WERI-Rb-1 (cell line): ENCODE results near the gene C11orf52.

Source experiments
- DNase-seq: peaks from one replicate; pipeline ENCODE4 v3.0.0-alpha.2; 2020
- H3K27ac ChIP-seq: fragments of 250-450 bp; sonication (Bioruptor Pico); 2 replicates; pipeline ENCODE4 v1.5.1; 2020; ENCODE audit warnings: mild to moderate bottlenecking, moderate library complexity
- H3K27me3 ChIP-seq: fragments of 250-450 bp; sonication (Bioruptor Pico); 2 replicates; pipeline ENCODE4 v1.5.1; 2021; ENCODE audit warnings: mild to moderate bottlenecking, low read depth, moderate library complexity; ENCODE audit not compliant: insufficient read depth, severe bottlenecking
- H3K36me3 ChIP-seq: fragments of 250-450 bp; sonication (Bioruptor Pico); 2 replicates; pipeline ENCODE4 v1.5.1; 2020; ENCODE audit warnings: mild to moderate bottlenecking, moderate library complexity
- H3K4me3 ChIP-seq: 2 replicates; pipeline ENCODE4 v1.5.1; 2011; ENCODE audit warnings: low read depth, mild to moderate bottlenecking, control low read depth, low read length
- H3K9me3 ChIP-seq: fragments of 250-450 bp; sonication (Bioruptor Pico); 2 replicates; pipeline ENCODE4 v1.5.1; 2021; ENCODE audit warnings: mild to moderate bottlenecking, moderate library complexity; ENCODE audit not compliant: severe bottlenecking
- TF ChIP-seq, protein P1 (sequence below): IDR thresholded peaks from 2 replicates; pipeline ENCODE4 v1.5.1; 2011; ENCODE audit warnings: low read depth, mild to moderate bottlenecking, control low read depth, inconsistent platforms, low read length

Gene C11orf52

DNA sequence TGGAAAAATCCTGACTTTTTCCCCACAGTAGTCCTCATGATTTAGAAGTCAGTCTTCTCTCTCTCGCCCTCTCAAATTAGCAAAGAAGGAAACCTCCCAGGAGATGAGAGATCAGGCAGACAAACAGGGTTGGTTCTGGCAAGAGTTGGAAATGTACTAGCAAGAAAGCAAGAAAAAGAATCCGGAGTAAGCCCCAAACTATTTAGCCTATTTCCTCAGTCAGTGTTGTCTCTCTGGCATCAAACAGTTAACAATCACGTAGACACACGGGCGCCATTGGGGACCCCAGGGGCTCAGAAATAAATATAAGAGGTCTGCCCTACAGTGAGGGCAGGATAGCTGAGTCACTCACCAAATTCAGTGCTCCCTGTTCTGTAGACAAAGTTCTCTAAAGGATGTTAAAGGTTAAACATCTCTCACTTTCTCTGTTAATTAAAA, 4.7 kb downstream of the C11orf52 start:
- Histone ChIP-seq H3K27me3 (no peaks in the 10 kb centered on the region), H3K36me3 (no peaks in the 10 kb centered on the region), H3K27ac (peak overlapping the region; percentile 22; the same call in 1 of the 2 replicates), H3K9me3 (no peaks in the 10 kb centered on the region), H3K4me3 (no peak overlapping the region)
- TF ChIP-seq, protein P1, sequence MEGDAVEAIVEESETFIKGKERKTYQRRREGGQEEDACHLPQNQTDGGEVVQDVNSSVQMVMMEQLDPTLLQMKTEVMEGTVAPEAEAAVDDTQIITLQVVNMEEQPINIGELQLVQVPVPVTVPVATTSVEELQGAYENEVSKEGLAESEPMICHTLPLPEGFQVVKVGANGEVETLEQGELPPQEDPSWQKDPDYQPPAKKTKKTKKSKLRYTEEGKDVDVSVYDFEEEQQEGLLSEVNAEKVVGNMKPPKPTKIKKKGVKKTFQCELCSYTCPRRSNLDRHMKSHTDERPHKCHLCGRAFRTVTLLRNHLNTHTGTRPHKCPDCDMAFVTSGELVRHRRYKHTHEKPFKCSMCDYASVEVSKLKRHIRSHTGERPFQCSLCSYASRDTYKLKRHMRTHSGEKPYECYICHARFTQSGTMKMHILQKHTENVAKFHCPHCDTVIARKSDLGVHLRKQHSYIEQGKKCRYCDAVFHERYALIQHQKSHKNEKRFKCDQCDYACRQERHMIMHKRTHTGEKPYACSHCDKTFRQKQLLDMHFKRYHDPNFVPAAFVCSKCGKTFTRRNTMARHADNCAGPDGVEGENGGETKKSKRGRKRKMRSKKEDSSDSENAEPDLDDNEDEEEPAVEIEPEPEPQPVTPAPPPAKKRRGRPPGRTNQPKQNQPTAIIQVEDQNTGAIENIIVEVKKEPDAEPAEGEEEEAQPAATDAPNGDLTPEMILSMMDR: no peak
- DNase-seq: no peak

- Histone ChIP-seq H3K9me3 (no peaks in the 10 kb centered on the region), H3K27ac (no peak overlapping the region), H3K36me3 (no peaks in the 10 kb centered on the region), H3K4me3 (no peak overlapping the region), H3K27me3 (no peaks in the 10 kb centered on the region)
- DNase-seq: no peak
- TF ChIP-seq, protein P1: no peak
Measured at GRCh38 chr11:111923951-111924350, 5.2 kb downstream of the C11orf52 start.

DNA sequence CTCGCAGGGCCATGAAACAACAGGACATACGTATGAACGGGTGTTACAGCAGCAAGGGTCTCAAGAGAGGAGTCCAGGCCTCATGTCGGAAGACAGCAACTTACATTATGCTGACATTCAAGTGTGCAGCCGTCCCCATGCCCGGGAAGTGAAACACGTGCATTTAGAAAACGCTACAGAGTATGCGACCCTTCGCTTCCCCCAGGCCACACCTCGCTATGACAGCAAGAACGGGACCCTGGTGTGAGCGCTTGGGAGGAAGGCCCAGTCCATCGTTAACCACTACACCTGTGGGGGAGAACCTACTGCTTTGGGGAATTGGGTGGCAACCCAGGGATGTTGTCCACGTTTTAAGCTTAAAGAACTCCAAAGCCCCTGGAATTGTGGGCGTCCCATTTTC, 7.2 kb downstream of the C11orf52 start:
- Histone ChIP-seq H3K4me3 (peak overlapping the region; percentile 40), H3K36me3 (no peaks in the 10 kb centered on the region), H3K9me3 (no peaks in the 10 kb centered on the region), H3K27ac (peak overlapping the region; percentile 87), H3K27me3 (no peaks in the 10 kb centered on the region)
- TF ChIP-seq, protein P1: no peak
- DNase-seq: no peak

GRCh38 chr11:111926505-111927391, 8.0 kb downstream of the C11orf52 start:
- peak; percentile 96 for DNase-seq
- Histone ChIP-seq H3K27me3 (no peaks in the 10 kb centered on the region), H3K36me3 (no peaks in the 10 kb centered on the region), H3K4me3 (peak overlapping the region; percentile 46), H3K27ac (peak overlapping the region; percentile 87), H3K9me3 (no peaks in the 10 kb centered on the region)
- TF ChIP-seq, protein P1: no peak

DNA sequence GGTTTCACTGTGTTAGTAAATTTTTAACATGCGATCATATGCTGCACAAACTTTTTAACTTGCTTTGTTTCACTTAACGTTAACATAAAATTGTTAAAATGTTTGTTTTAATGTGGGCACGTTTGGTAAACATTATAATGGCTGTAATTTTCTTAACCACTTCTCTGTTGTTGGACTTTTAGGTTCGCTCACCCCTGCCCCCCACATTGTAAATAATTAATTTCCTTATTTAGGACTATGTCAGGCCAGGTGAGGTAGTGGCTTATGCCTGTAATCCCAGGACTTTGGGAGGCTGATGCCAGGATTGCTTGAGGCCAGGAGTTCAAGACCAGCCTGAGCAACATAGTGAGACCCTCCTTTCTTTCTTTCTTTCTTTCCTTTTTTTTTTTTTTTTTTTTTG, 11.8 kb downstream of the C11orf52 start:
- no peaks in the 10 kb centered on the region for H3K36me3 ChIP-seq
- DNase-seq: no peak

More for the DNA sequence above, 11.8 kb downstream of the C11orf52 start:
- TF ChIP-seq, protein P1: no peak
- Histone ChIP-seq H3K4me3 (no peak overlapping the region), H3K27ac (no peak overlapping the region), H3K9me3 (no peaks in the 10 kb centered on the region), H3K27me3 (no peaks in the 10 kb centered on the region)
